ENCODE results near the gene MAP3K5.

- TF ChIP-seq POLR2A (IDR thresholded peaks at IDR 0.05) = no peak
- TF ChIP-seq, protein P1, sequence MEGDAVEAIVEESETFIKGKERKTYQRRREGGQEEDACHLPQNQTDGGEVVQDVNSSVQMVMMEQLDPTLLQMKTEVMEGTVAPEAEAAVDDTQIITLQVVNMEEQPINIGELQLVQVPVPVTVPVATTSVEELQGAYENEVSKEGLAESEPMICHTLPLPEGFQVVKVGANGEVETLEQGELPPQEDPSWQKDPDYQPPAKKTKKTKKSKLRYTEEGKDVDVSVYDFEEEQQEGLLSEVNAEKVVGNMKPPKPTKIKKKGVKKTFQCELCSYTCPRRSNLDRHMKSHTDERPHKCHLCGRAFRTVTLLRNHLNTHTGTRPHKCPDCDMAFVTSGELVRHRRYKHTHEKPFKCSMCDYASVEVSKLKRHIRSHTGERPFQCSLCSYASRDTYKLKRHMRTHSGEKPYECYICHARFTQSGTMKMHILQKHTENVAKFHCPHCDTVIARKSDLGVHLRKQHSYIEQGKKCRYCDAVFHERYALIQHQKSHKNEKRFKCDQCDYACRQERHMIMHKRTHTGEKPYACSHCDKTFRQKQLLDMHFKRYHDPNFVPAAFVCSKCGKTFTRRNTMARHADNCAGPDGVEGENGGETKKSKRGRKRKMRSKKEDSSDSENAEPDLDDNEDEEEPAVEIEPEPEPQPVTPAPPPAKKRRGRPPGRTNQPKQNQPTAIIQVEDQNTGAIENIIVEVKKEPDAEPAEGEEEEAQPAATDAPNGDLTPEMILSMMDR (IDR thresholded peaks at IDR 0.05) = no peak
Observed at GRCh38 chr6:136614350-136614749, 177.9 kb downstream of the MAP3K5 start.
